HEK293T (cell line): Measurements from ENCODE around the gene AGAP1.

Experiments used
- BHLHE40 ChIP-seq: fragments of 450-650 bp; IDR thresholded peaks from 2 replicates; pipeline ENCODE4 v1.6.1; 2016; ENCODE audit warnings: mild to moderate bottlenecking, moderate library complexity, borderline replicate concordance
- SP1 ChIP-seq: fragments of 450-650 bp; IDR thresholded peaks from 2 replicates; pipeline ENCODE4 v1.6.1; 2017
- TARDBP ChIP-seq: fragments of 450-650 bp; IDR thresholded peaks from 2 replicates; pipeline ENCODE4 v1.6.1; 2016

DNA sequence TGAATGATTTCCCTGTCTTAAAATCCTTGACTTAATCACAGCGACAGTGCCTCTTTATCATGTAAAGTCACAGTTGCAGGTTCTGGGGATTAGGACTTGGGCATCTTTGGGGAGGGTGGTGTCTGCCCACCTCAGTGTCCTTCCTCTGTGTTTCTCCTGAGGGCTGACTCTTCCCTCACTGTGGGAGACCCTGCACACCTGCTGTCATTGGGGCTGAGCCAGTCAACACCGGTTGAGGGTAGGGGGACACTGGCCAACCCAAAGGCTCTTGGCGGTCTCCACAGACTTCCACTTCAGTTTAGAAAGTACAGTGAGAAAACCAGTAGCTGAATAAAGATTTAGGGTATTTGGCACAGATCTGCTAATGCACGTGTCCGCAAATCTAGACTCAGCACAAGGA, 36.9 kb downstream of the AGAP1 start:
- no peak for TF ChIP-seq TARDBP
- no peak for TF ChIP-seq BHLHE40
- TF ChIP-seq SP1, result no peak
